Prostate gland (tissue), 2 donors: ENCODE results near the gene KNG1. TPM values are rescaled to one million over a fixed set of nuclear protein-coding genes. Genes with fewer than 3 reads are reported as not detected.
"Not testable (repeated sequence)": the region's sequence is repeated elsewhere in the genome, so short reads cannot be mapped to it uniquely, and the experiment has no call there.

Experiments used
- DNase-seq: peaks from one replicate; pipeline ENCODE4 v3.0.0-alpha.2; 2019; ENCODE audit warnings: low spot score
- H3K27ac ChIP-seq, 2 donors: fragments of 200-600 bp; sonication (generic); 2 replicates each; pipeline ENCODE4 v1.5.1; 2017 to 2019
- H3K27me3 ChIP-seq: fragments of 200-600 bp; sonication (generic); replicated peaks from 2 replicates; pipeline ENCODE4 v1.5.1; 2019; ENCODE audit not compliant: insufficient read depth
- H3K36me3 ChIP-seq, 2 donors: fragments of 200-600 bp; sonication (generic); 1 replicate in 1 of 2; 2 replicates in 1 of 2; pipeline versions ENCODE4 v1.5.1 to v1.8.1; 2017 to 2019
- H3K4me1 ChIP-seq: fragments of 200-600 bp; sonication (generic); replicated peaks from 2 replicates; pipeline ENCODE4 v1.5.1; 2019
- H3K4me3 ChIP-seq, 2 donors: fragments of 200-600 bp; sonication (generic); 2 replicates each; pipeline ENCODE4 v1.5.1; 2017 to 2019
- H3K9me3 ChIP-seq: fragments of 200-600 bp; sonication (generic); 2 replicates; pipeline ENCODE4 v1.5.1; 2017
- POLR2A ChIP-seq: fragments of 450-650 bp; IDR thresholded peaks from one replicate; pipeline ENCODE4 v1.6.1; 2016; ENCODE audit warnings: antibody characterized with exemption, mild to moderate bottlenecking
- POLR2AphosphoS5 ChIP-seq: sonication (generic); formaldehyde crosslinking; IDR thresholded peaks from one replicate; pipeline ENCODE4 v1.6.1; 2017; ENCODE audit warnings: antibody characterized with exemption
- WGBS: methylation state at CpG from one replicate; pipeline ENCODE4 v1.1.5; 2018; 5-methylcytosine and 5-hydroxymethylcytosine counted together
- intact Hi-C: fragments of 100-400 bp; cut with DNase I; formaldehyde crosslinking; loops from one replicate; pipeline ENCODE4 v1.14.2; 2022
- total RNA-seq, 2 donors: library from RNA; depleted of rRNA; stranded (reverse); fragments of >200 nt; gene quantifications; one replicate each; pipeline ENCODE4 v1.1.0, GENCODE V29; 2016
- TF ChIP-seq, protein P1 (sequence below), 4 experiments: fragments of 200-600 bp in 2 of 4; fragments of 450-650 bp in 2 of 4; sonication (generic) in 2 of 4; IDR thresholded peaks; 1 replicate in 3 of 4; 2 replicates in 1 of 4; pipeline ENCODE4 v1.5.1; 2016 to 2019; ENCODE audit warnings: antibody characterized with exemption in 4 of 4, mild to moderate bottlenecking in 2 of 4, moderate library complexity in 2 of 4

KNG1 gene
- total RNA-seq, 2 donors from 2014 or later, result 0.91 TPM; not detected in 1

GRCh38 chr3:186687120-186687651 is 30.0 kb upstream of the KNG1 start:
- H3K4me1 ChIP-seq, result no peaks in the 10 kb centered on the region
- no peak overlapping the region for H3K27ac ChIP-seq
- no peaks in the 10 kb centered on the region for H3K36me3 ChIP-seq
- no peak for DNase-seq
- H3K9me3 ChIP-seq, result no peaks in the 10 kb centered on the region
- intact Hi-C loops, result no loop called here
- TF ChIP-seq POLR2AphosphoS5 (no peak), POLR2A (no peak)
- TF ChIP-seq, protein P1, sequence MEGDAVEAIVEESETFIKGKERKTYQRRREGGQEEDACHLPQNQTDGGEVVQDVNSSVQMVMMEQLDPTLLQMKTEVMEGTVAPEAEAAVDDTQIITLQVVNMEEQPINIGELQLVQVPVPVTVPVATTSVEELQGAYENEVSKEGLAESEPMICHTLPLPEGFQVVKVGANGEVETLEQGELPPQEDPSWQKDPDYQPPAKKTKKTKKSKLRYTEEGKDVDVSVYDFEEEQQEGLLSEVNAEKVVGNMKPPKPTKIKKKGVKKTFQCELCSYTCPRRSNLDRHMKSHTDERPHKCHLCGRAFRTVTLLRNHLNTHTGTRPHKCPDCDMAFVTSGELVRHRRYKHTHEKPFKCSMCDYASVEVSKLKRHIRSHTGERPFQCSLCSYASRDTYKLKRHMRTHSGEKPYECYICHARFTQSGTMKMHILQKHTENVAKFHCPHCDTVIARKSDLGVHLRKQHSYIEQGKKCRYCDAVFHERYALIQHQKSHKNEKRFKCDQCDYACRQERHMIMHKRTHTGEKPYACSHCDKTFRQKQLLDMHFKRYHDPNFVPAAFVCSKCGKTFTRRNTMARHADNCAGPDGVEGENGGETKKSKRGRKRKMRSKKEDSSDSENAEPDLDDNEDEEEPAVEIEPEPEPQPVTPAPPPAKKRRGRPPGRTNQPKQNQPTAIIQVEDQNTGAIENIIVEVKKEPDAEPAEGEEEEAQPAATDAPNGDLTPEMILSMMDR (IDR thresholded peaks at IDR 0.05), result no peak
- no peaks in the 10 kb centered on the region for H3K27me3 ChIP-seq
- no peak overlapping the region for H3K4me3 ChIP-seq
- 68% methylated on average over 12 of the region's 12 CpGs for WGBS

GRCh38 chr3:186690304-186690703 is 26.9 kb upstream of the KNG1 start:
- 76% methylated on average over 1 of the region's 1 CpG for WGBS
- H3K27ac ChIP-seq, DNase-seq, H3K4me3 ChIP-seq, H3K36me3 ChIP-seq, H3K9me3 ChIP-seq, H3K4me1 ChIP-seq, H3K27me3 ChIP-seq, intact Hi-C loops: not testable (repeated sequence)

GRCh38 chr3:186691676-186692075 is 25.5 kb upstream of the KNG1 start:
- Histone ChIP-seq H3K4me3 (no peak overlapping the region), H3K27ac (no peak overlapping the region), H3K9me3 (no peaks in the 10 kb centered on the region), H3K36me3 (no peaks in the 10 kb centered on the region), H3K4me1 (no peaks in the 10 kb centered on the region), H3K27me3 (no peaks in the 10 kb centered on the region)
- DNase-seq, result no peak
- TF ChIP-seq, protein P1 (IDR thresholded peaks at IDR 0.05), result no peak
- TF ChIP-seq POLR2A (no peak), POLR2AphosphoS5 (no peak)
- intact Hi-C loops, result no loop called here
- 90% methylated on average over 7 of the region's 7 CpGs for WGBS

DNA sequence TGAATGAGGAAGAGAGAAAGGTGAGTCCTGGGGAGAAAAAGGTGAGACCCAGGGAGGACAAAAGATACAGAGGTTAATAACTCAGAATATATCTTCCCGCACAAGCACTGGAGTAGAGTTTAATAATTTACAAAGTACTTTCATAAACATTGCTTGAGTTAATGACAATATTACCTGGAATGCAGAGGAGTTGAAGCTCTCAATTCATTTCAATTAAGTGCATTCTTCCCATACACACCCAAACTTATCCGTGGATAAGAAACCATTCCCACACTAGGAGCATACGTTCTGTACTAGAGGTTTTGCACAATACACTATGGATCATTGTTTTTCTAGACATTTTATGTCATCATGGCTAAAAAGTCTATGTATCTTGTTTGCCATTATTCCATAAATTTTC is 23.3 kb upstream of the KNG1 start:
- Histone ChIP-seq H3K9me3 (no peaks in the 10 kb centered on the region), H3K27me3 (no peaks in the 10 kb centered on the region), H3K27ac (no peak overlapping the region), H3K36me3 (no peaks in the 10 kb centered on the region), H3K4me1 (no peaks in the 10 kb centered on the region), H3K4me3 (no peak overlapping the region)
- intact Hi-C loops, result no loop called here
- no peak for TF ChIP-seq POLR2AphosphoS5
- TF ChIP-seq, protein P1 (IDR thresholded peaks at IDR 0.05), result no peak
- no peak for TF ChIP-seq POLR2A
- 58% methylated on average over 3 of the region's 3 CpGs for WGBS
- no peak for DNase-seq

GRCh38 chr3:186694288-186695032 is 22.7 kb upstream of the KNG1 start:
- WGBS, result 76% methylated on average over 6 of the region's 6 CpGs
- H3K4me1 ChIP-seq, result no peaks in the 10 kb centered on the region
- intact Hi-C loops, result no loop called here
- H3K4me3 ChIP-seq, result no peak overlapping the region
- no peaks in the 10 kb centered on the region for H3K27me3 ChIP-seq
- no peak for DNase-seq
- H3K9me3 ChIP-seq, result no peaks in the 10 kb centered on the region
- no peak overlapping the region for H3K27ac ChIP-seq
- TF ChIP-seq POLR2AphosphoS5, result no peak
- no peak for TF ChIP-seq POLR2A
- TF ChIP-seq, protein P1 (IDR thresholded peaks at IDR 0.05), result no peak
- no peaks in the 10 kb centered on the region for H3K36me3 ChIP-seq
